ENCODE data around the gene ROR1. TPM values are rescaled to one million over a fixed set of nuclear protein-coding genes. Genes with fewer than 3 reads are reported as not detected.

The ROR1 gene
- total and polyA plus RNA-seq, 9 of the 15 experiments (the other 6 are each of a cell fraction or from before 2014, with no cell fraction given) = 0.02 TPM; not detected in 8

DNA sequence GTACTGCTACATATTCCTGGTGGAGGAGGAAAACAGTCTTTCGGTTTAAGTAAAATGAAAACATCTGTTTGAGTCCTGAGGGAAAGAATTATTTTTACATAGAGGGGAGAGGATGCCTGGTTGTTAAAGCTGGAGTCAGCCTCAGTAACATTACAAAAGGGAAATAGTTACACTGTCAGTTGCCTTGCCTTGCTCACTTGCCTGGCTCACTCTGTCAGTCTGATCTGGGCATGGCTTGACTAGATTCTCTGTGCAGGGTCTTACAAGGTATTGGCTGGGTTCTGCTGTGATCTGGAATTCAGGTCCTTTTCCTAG is 421.2 kb downstream of the ROR1 start:
- intact Hi-C loops (cut with micrococcal nuclease) = no loop called here
- Histone ChIP-seq H3K27me3 (ENCODE audit: control insufficient read depth in 2 of 2, insufficient read depth in 2 of 2, low read length in 2 of 2) (peaks cover 0 to 5% of the 10 kb centered on the region in 2 experiments; a peak in 2 of 5 replicates), H3K9ac (ENCODE audit: insufficient read depth in 1 of 2, low read depth in 2 of 2, low read length in 2 of 2) (no peak overlapping the region), H3K4me3 (no peak overlapping the region), H4K20me1 (replicated peaks; ENCODE audit: control insufficient read depth, insufficient read depth, low read length) (no peaks in the 10 kb centered on the region), H3K27ac (ENCODE audit: extremely low read depth, low read depth, low read length) (no peak overlapping the region), H3K79me2 (ENCODE audit: control insufficient read depth, insufficient read depth, low read length) (no peaks in the 10 kb centered on the region), H3K9me1 (ENCODE audit: control insufficient read depth, insufficient read depth, low read length) (no peaks in the 10 kb centered on the region), H3K36me3 (ENCODE audit: control insufficient read depth, insufficient read depth, low read length) (no peaks in the 10 kb centered on the region), H3K4me1 (replicated peaks in 1 of 2; ENCODE audit: control insufficient read depth in 2 of 2, insufficient read depth in 2 of 2, low read length in 2 of 2) (no peaks in the 10 kb centered on the region), H3K4me2 (ENCODE audit: insufficient read depth, low read length) (no peak overlapping the region), H2AFZ (ENCODE audit: low read depth, low read length) (no peak overlapping the region), H3K9me3 (replicated peaks; ENCODE audit: control insufficient read depth, insufficient read depth, low read depth, low read length) (no peaks in the 10 kb centered on the region)
- WGBS (ENCODE audit: insufficient coverage, low coverage, missing lambda C conversion rate) = 0% methylated on average over 1 of the region's 1 CpG
- peak; percentile 26 for FAIRE-seq
- in situ Hi-C loops (cut with MboI) = no loop called here
- ATAC-seq = no peak
- POLR2A ChIA-PET = no interaction called here
- no peak for DNase-seq (ENCODE audit: extremely low read depth in 1 of 4, low spot score in 3 of 4)
- BruUV-seq (replicated peaks) = no TSS peak
- CTCF ChIA-PET (ENCODE audit: low intra/inter-chr PET ratio) = no interaction called here
- no peak for TF ChIP-seq POLR2AphosphoS5 (IDR thresholded peaks at IDR 0.05; ENCODE audit: control insufficient read depth, insufficient read depth, low read depth, low read length)
- no peak for TF ChIP-seq KDM4B (IDR thresholded peaks at IDR 0.05; ENCODE audit: borderline replicate concordance in 2 of 2, low read depth in 1 of 2)
- TF ChIP-seq TSHZ1 (CRISPR knock-in tag; IDR thresholded peaks at IDR 0.05) = no peak
- TF ChIP-seq, protein P1, sequence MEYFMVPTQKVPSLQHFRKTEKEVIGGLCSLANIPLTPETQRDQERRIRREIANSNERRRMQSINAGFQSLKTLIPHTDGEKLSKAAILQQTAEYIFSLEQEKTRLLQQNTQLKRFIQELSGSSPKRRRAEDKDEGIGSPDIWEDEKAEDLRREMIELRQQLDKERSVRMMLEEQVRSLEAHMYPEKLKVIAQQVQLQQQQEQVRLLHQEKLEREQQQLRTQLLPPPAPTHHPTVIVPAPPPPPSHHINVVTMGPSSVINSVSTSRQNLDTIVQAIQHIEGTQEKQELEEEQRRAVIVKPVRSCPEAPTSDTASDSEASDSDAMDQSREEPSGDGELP (CRISPR knock-in tag; IDR thresholded peaks at IDR 0.05; ENCODE audit: borderline replicate concordance) = no peak
- no peak for TF ChIP-seq ZNF311 (CRISPR knock-in tag; IDR thresholded peaks at IDR 0.05)
- no peak for TF ChIP-seq POLR3G (IDR thresholded peaks at IDR 0.05; ENCODE audit: extremely low read depth, insufficient read length, insufficient replicate concordance)
- TF ChIP-seq BHLHE40 (IDR thresholded peaks at IDR 0.05; ENCODE audit: low read length) = no peak
- no peak for TF ChIP-seq IRF1 (CRISPR knock-in tag; IDR thresholded peaks at IDR 0.05; ENCODE audit: borderline replicate concordance)
- TF ChIP-seq, protein P2, sequence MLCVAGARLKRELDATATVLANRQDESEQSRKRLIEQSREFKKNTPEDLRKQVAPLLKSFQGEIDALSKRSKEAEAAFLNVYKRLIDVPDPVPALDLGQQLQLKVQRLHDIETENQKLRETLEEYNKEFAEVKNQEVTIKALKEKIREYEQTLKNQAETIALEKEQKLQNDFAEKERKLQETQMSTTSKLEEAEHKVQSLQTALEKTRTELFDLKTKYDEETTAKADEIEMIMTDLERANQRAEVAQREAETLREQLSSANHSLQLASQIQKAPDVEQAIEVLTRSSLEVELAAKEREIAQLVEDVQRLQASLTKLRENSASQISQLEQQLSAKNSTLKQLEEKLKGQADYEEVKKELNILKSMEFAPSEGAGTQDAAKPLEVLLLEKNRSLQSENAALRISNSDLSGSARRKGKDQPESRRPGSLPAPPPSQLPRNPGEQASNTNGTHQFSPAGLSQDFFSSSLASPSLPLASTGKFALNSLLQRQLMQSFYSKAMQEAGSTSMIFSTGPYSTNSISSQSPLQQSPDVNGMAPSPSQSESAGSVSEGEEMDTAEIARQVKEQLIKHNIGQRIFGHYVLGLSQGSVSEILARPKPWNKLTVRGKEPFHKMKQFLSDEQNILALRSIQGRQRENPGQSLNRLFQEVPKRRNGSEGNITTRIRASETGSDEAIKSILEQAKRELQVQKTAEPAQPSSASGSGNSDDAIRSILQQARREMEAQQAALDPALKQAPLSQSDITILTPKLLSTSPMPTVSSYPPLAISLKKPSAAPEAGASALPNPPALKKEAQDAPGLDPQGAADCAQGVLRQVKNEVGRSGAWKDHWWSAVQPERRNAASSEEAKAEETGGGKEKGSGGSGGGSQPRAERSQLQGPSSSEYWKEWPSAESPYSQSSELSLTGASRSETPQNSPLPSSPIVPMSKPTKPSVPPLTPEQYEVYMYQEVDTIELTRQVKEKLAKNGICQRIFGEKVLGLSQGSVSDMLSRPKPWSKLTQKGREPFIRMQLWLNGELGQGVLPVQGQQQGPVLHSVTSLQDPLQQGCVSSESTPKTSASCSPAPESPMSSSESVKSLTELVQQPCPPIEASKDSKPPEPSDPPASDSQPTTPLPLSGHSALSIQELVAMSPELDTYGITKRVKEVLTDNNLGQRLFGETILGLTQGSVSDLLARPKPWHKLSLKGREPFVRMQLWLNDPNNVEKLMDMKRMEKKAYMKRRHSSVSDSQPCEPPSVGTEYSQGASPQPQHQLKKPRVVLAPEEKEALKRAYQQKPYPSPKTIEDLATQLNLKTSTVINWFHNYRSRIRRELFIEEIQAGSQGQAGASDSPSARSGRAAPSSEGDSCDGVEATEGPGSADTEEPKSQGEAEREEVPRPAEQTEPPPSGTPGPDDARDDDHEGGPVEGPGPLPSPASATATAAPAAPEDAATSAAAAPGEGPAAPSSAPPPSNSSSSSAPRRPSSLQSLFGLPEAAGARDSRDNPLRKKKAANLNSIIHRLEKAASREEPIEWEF (CRISPR knock-in tag; IDR thresholded peaks at IDR 0.05) = no peak
- no peak for TF ChIP-seq PCBP2 (IDR thresholded peaks at IDR 0.05; ENCODE audit: low read depth, low read length, poor library complexity, severe bottlenecking)
